Body of pancreas (tissue), 4 donors: ENCODE measurements around the gene M6PR. TPM values are rescaled to one million over a fixed set of nuclear protein-coding genes. Genes with fewer than 3 reads are reported as not detected.
"Not testable (repeated sequence)": the region's sequence is repeated elsewhere in the genome, so short reads cannot be mapped to it uniquely, and the experiment has no call there.

Experiments used
- ATAC-seq: fragments of 150-250 bp; one replicate; pipeline ENCODE4 v1.9.1; 2016
- DNase-seq, 4 donors: peaks; one replicate each; pipeline ENCODE4 v3.0.0-alpha.2; 2019
- H3K27ac ChIP-seq, 4 donors: fragments of 200-600 bp; sonication (generic); 1 replicate in 3 of 4; 2 replicates in 1 of 4; pipeline versions ENCODE4 v1.5.1 to v1.6.1; 2016 to 2019; ENCODE audit warnings: mild to moderate bottlenecking in 1 of 4, mixed read lengths in 1 of 4, moderate library complexity in 1 of 4
- H3K27me3 ChIP-seq, 2 donors: fragments of 200-600 bp; sonication (generic); one replicate each; pipeline ENCODE4 v1.6.0; 2016; ENCODE audit warnings: mild to moderate bottlenecking in 1 of 2
- H3K36me3 ChIP-seq, 2 donors: fragments of 200-600 bp; sonication (generic); replicated peaks in 1 of 2; 2 replicates each; pipeline ENCODE4 v1.5.1; 2016; ENCODE audit warnings: low read depth in 2 of 2; ENCODE audit not compliant: insufficient read depth in 1 of 2
- H3K4me1 ChIP-seq: fragments of 200-600 bp; sonication (generic); one replicate; pipeline ENCODE4 v1.6.0; 2016
- H3K4me3 ChIP-seq, 2 donors: fragments of 200-600 bp; sonication (generic); 1 replicate in 1 of 2; 2 replicates in 1 of 2; pipeline ENCODE4 v1.5.1; 2016 to 2019
- H3K9me3 ChIP-seq, 3 donors: fragments of 200-600 bp; sonication (generic); 1 replicate in 2 of 3; 2 replicates in 1 of 3; pipeline ENCODE4 v1.5.1; 2016
- CTCF ChIP-seq, 7 experiments: fragments of 450-650 bp in 4 of 7; fragments of 200-600 bp in 3 of 7; sonication (generic) in 3 of 7; IDR thresholded peaks; one replicate each; pipeline ENCODE4 v1.5.1; 2016 to 2019; ENCODE audit warnings: antibody characterized with exemption in 7 of 7
- POLR2A ChIP-seq, 3 donors: fragments of 450-650 bp; IDR thresholded peaks; one replicate each; pipeline ENCODE4 v1.6.1; 2016; ENCODE audit warnings: antibody characterized with exemption in 3 of 3, mild to moderate bottlenecking in 2 of 3
- WGBS, 2 donors: methylation state at CpG; one replicate each; pipeline ENCODE4 v1.1.5; 2017; 5-methylcytosine and 5-hydroxymethylcytosine counted together
- intact Hi-C: fragments of 100-400 bp; cut with DNase I; formaldehyde crosslinking; loops from one replicate; pipeline ENCODE4 v1.15.1; 2023
- total RNA-seq, 2 donors: library from RNA; depleted of rRNA; stranded (reverse); fragments of >200 nt; gene quantifications; one replicate each; pipeline ENCODE4 v1.1.0, GENCODE V29; 2016

M6PR gene
- total RNA-seq, 2 donors from 2014 or later, result 43.8 to 57.3 TPM

GRCh38 chr12:8948701-8949341 lies 624 bp downstream of the M6PR start:
- H3K4me1 ChIP-seq, result peaks cover 25% of the 10 kb centered on the region
- peak overlapping the region; percentile 76 to 98 (median 95) for H3K27ac ChIP-seq
- DNase-seq (peak in 1 of 4 donors; percentile 3), ATAC-seq (no peak)
- intact Hi-C loops, result no loop called here
- H3K9me3 ChIP-seq, result no peaks in the 10 kb centered on the region
- H3K36me3 ChIP-seq, result peaks cover 0 to 5% of the 10 kb centered on the region in 2 donors
- 2 to 4% methylated on average over 14 to 15 of the region's 15 CpGs for WGBS, 2 donors
- peak overlapping the region; percentile 82 to 83 for H3K4me3 ChIP-seq
- no peak for TF ChIP-seq POLR2A (IDR thresholded peaks at IDR 0.05)
- no peak for TF ChIP-seq CTCF (IDR thresholded peaks at IDR 0.05)
- H3K27me3 ChIP-seq, result no peaks in the 10 kb centered on the region

DNA sequence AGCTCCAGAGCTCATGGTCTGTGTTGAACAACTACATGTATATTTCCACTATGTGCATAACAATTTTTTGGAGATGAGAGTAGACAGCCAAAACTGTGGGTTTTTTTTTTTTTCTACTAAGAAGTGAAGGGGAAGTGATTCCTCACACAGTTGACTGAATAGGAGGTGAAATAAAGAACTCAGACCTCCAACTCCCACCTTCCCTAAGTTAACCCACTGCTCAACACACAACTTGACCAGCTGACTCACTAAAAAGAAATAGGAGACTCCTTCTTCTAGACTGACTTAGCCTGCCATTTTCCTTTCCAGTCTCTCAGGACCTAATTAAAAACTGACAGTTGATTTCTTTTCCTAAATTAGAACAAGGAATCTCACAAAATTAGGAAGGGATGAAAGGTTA lies 1.7 kb downstream of the M6PR start:
- Histone ChIP-seq H3K36me3 (peaks cover 0 to 12% of the 10 kb centered on the region in 2 donors), H3K9me3 (no peaks in the 10 kb centered on the region), H3K4me3 (no peak overlapping the region), H3K27me3 (no peaks in the 10 kb centered on the region), H3K27ac (no peak overlapping the region), H3K4me1 (peaks cover 25% of the 10 kb centered on the region)
- no peak for ATAC-seq
- no peak for DNase-seq
- TF ChIP-seq CTCF (IDR thresholded peaks at IDR 0.05), result no peak
- no peak for TF ChIP-seq POLR2A (IDR thresholded peaks at IDR 0.05)
- intact Hi-C loops, result no loop called here

DNA sequence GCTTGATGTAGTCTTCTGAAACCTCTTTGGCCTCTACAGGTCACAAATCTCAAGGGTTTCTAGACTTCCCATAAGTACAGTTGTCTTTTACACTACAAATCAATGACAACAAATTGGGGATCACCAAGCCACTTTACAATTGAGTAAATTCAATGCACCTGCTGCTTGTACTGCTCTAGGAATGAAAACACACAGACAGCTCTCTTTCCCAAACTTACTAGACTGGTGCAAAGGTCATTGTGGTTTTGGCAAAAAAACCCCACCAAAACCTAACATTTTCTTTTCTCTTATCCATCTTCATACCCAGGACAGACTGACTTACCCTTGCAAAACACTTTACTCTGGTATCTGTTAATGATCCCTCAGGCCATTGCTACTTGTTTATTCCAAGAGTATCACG lies 2.7 kb downstream of the M6PR start:
- H3K27ac ChIP-seq, result no peak overlapping the region
- no peaks in the 10 kb centered on the region for H3K9me3 ChIP-seq
- ATAC-seq (no peak), DNase-seq (no peak)
- TF ChIP-seq POLR2A (IDR thresholded peaks at IDR 0.05), result no peak
- WGBS, 2 donors, result 63 to 74% methylated on average over 1 of the region's 1 CpG
- peaks cover 25% of the 10 kb centered on the region for H3K4me1 ChIP-seq
- H3K36me3 ChIP-seq, result peaks cover 0 to 20% of the 10 kb centered on the region in 2 donors
- H3K4me3 ChIP-seq, result no peak overlapping the region
- no peaks in the 10 kb centered on the region for H3K27me3 ChIP-seq
- intact Hi-C loops, result no loop called here

DNA sequence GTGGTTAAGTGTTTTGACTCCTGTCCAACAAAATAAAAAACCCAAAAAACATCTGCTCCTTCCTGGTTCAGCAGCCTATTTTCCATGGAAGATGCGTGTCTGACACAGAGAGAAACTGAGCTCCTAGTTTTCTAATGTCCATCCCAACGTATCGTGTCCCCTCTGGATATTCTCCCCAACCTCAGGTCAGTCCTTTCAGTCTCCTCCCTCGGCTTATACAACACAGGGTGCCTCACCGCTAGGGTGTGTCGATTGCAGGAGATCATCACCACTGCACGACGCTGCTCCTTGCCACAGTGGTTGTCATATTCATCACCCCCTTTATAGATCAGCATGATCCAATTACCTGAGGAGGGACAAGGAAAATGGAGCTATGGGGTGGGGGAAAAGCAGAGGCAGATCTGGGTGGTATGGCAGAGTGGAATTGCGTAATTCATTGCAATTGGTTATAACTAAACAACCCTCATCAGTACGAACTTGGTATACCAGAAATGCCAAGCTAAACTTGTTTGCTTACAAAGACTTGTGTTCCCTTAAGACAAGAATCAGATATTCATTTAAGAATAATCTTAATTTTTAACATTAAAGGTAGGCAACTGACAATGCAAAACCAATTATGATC lies 5.8 kb downstream of the M6PR start:
- H3K36me3 ChIP-seq, result peaks cover 0 to 25% of the 10 kb centered on the region in 2 donors
- no peaks in the 10 kb centered on the region for H3K27me3 ChIP-seq
- H3K4me3 ChIP-seq, result no peak overlapping the region
- no peak for TF ChIP-seq POLR2A (IDR thresholded peaks at IDR 0.05)
- H3K27ac ChIP-seq, result no peak overlapping the region
- H3K9me3 ChIP-seq, result no peaks in the 10 kb centered on the region
- H3K4me1 ChIP-seq, result peaks cover 14% of the 10 kb centered on the region
- WGBS, 2 donors, result 89% methylated on average over 10 of the region's 10 CpGs
- intact Hi-C loops, result no loop called here
- no peak for ATAC-seq
- DNase-seq, result no peak

DNA sequence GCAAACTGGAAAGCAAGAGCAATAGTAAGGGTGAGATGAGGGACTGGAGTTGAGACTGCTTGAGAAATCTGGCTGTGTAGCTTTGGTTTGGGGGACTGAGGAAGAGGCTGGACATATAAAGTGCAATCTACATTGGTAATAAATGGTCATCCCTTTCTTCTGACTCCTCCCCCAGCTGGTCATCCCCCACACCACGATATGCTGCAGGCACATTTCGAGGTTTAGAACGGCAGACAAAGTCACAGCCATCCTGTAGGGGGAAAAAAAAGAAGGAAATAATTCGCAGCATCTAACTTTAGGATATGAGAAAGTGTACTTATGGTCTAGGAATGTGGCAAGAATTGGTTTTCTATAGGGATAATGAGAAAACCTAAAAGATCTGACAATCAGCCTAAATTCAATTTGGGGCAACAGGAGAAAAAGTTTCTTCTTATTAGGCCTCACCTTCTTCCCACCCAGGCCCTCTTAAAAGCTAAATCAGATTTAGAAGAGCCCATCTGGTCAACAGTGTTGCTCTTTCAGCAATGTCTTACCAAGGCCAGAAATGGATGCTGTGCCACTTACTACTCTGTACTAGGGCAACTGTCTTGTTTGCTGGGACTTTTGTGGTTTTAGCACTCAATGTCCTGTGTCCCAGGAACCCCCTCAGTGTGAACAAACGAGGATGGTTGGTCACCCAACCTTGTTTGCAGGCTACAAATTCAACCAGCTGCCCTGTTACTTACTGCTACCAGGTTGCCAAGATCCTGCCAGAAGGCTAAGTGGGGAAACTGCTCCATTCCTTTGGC lies 7.6 kb downstream of the M6PR start:
- Histone ChIP-seq H3K27me3 (no peaks in the 10 kb centered on the region), H3K4me3 (no peak overlapping the region), H3K9me3 (no peaks in the 10 kb centered on the region), H3K4me1 (no peaks in the 10 kb centered on the region), H3K36me3 (peaks cover 0 to 25% of the 10 kb centered on the region in 2 donors), H3K27ac (no peak overlapping the region)
- 78 to 79% methylated on average over 5 of the region's 5 CpGs for WGBS, 2 donors
- TF ChIP-seq CTCF (IDR thresholded peaks at IDR 0.05) (no peak), POLR2A (IDR thresholded peaks at IDR 0.05) (no peak)
- ATAC-seq, result no peak
- intact Hi-C loops, result no loop called here
- DNase-seq, result no peak

- ATAC-seq, H3K9me3 ChIP-seq, intact Hi-C loops, H3K27ac ChIP-seq, H3K4me1 ChIP-seq, H3K4me3 ChIP-seq, H3K27me3 ChIP-seq, DNase-seq: not testable (repeated sequence)
- 83 to 88% methylated on average over 4 to 5 of the region's 5 CpGs for WGBS, 2 donors
- H3K36me3 ChIP-seq, result peaks cover 6 to 19% of the 10 kb centered on the region in 2 donors
Measured at GRCh38 chr12:8937842-8938442, 11.5 kb downstream of the M6PR start.
